ENCODE measurements around the gene VPS33B.

DNA sequence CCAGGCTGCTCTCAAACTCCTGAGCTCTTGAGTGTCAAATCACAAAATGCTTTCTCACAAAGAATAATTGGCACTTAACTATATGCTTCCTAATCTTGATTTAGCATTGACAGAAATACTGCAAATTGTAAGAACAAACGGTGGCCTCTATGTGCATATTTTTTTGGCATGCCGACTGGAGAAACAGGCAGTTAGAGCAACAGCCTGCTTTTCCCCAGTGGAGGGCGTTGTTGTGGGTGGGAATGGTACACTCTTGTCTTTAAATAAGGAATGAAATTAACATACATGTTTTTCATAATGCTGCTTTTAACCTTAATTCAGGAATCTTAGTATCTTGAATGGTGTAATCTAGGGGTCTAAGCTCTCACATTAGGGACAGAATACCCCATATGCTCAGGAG is 46.6 kb upstream of the VPS33B start:
- TF ChIP-seq, protein P1, sequence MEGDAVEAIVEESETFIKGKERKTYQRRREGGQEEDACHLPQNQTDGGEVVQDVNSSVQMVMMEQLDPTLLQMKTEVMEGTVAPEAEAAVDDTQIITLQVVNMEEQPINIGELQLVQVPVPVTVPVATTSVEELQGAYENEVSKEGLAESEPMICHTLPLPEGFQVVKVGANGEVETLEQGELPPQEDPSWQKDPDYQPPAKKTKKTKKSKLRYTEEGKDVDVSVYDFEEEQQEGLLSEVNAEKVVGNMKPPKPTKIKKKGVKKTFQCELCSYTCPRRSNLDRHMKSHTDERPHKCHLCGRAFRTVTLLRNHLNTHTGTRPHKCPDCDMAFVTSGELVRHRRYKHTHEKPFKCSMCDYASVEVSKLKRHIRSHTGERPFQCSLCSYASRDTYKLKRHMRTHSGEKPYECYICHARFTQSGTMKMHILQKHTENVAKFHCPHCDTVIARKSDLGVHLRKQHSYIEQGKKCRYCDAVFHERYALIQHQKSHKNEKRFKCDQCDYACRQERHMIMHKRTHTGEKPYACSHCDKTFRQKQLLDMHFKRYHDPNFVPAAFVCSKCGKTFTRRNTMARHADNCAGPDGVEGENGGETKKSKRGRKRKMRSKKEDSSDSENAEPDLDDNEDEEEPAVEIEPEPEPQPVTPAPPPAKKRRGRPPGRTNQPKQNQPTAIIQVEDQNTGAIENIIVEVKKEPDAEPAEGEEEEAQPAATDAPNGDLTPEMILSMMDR (IDR thresholded peaks at IDR 0.05 in 4 of 5, conservative IDR thresholded peaks at IDR 0.05 in 1 of 5) = no peak
- no peak for TF ChIP-seq POLR2A (IDR thresholded peaks at IDR 0.05)
